Measurements from ENCODE around the gene STAC3. TPM values are rescaled to one million over a fixed set of nuclear protein-coding genes. Genes with fewer than 3 reads are reported as not detected.
"Not testable (repeated sequence)": the region's sequence is repeated elsewhere in the genome, so short reads cannot be mapped to it uniquely, and the experiment has no call there.

The STAC3 gene
- total RNA-seq, 2 donors from 2014 or later = 4.8 to 20.9 TPM

- Histone ChIP-seq H3K27me3 (replicated peaks; ENCODE audit: insufficient read depth) (no peaks in the 10 kb centered on the region), H3K4me3 (no peak overlapping the region), H3K36me3 (peaks cover 0 to 2% of the 10 kb centered on the region in 2 donors), H3K27ac (peak overlapping the region; percentile 71 to 82), H3K4me1 (replicated peaks) (peaks cover 12% of the 10 kb centered on the region), H3K9me3 (no peaks in the 10 kb centered on the region)
- TF ChIP-seq POLR2A (IDR thresholded peaks at IDR 0.05) (no peak), POLR2AphosphoS5 (IDR thresholded peaks at IDR 0.05) (peak; percentile 91), CTCF (IDR thresholded peaks at IDR 0.05) (no peak)
- peak; percentile 33 for DNase-seq (ENCODE audit: low spot score)
- WGBS = 85% methylated on average over 15 of the region's 15 CpGs
- intact Hi-C loops (cut with DNase I) = no loop called here
These were observed 27.7 kb upstream of the STAC3 start for GRCh38 chr12:57278465-57279381.

- Histone ChIP-seq H3K36me3 (peaks cover 0 to 2% of the 10 kb centered on the region in 2 donors), H3K9me3 (no peaks in the 10 kb centered on the region)
- intact Hi-C loops (cut with DNase I) = no loop called here
These were observed 26.1 kb upstream of the STAC3 start for GRCh38 chr12:57276935-57277563.

GRCh38 chr12:57276233-57276632 lies 25.2 kb upstream of the STAC3 start:
- H3K27me3 ChIP-seq (replicated peaks; ENCODE audit: insufficient read depth); H3K36me3 ChIP-seq; intact Hi-C loops (cut with DNase I); H3K4me3 ChIP-seq; DNase-seq (ENCODE audit: low spot score); H3K9me3 ChIP-seq: not testable (repeated sequence)
- peak overlapping the region; percentile 35 to 82 for H3K27ac ChIP-seq
- 93% methylated on average over 6 of the region's 6 CpGs for WGBS
- peaks cover 12% of the 10 kb centered on the region for H3K4me1 ChIP-seq (replicated peaks)

More at GRCh38 chr12:57276935-57277563, 26.1 kb upstream of the STAC3 start:
- Histone ChIP-seq H3K27ac (peak overlapping the region; percentile 71 to 82), H3K4me3 (no peak overlapping the region), H3K4me1 (replicated peaks) (peaks cover 12% of the 10 kb centered on the region), H3K27me3 (replicated peaks; ENCODE audit: insufficient read depth) (no peaks in the 10 kb centered on the region)
- TF ChIP-seq POLR2AphosphoS5 (IDR thresholded peaks at IDR 0.05) (peak; percentile 69), POLR2A (IDR thresholded peaks at IDR 0.05) (no peak), CTCF (IDR thresholded peaks at IDR 0.05) (peak in 3 of 4 experiments; percentile 42 to 54 (median 49))
- WGBS = 34% methylated on average over 4 of the region's 4 CpGs
- DNase-seq (ENCODE audit: low spot score) = peak; percentile 50

- Histone ChIP-seq H3K27me3 (replicated peaks; ENCODE audit: insufficient read depth) (no peaks in the 10 kb centered on the region), H3K4me3 (no peak overlapping the region), H3K4me1 (replicated peaks) (peaks cover 3% of the 10 kb centered on the region), H3K36me3 (peaks cover 3 to 8% of the 10 kb centered on the region in 2 donors), H3K9me3 (no peaks in the 10 kb centered on the region), H3K27ac (no peak overlapping the region)
- intact Hi-C loops (cut with DNase I) = no loop called here
- DNase-seq (ENCODE audit: low spot score) = no peak
- TF ChIP-seq CTCF (IDR thresholded peaks at IDR 0.05) (no peak), POLR2AphosphoS5 (IDR thresholded peaks at IDR 0.05) (no peak), POLR2A (IDR thresholded peaks at IDR 0.05) (no peak)
These were observed 22.5 kb upstream of the STAC3 start for GRCh38 chr12:57273516-57273915.

- H3K27me3 ChIP-seq (replicated peaks; ENCODE audit: insufficient read depth) = no peaks in the 10 kb centered on the region
- intact Hi-C loops (cut with DNase I) = no loop called here
- peaks cover 3 to 8% of the 10 kb centered on the region in 2 donors for H3K36me3 ChIP-seq
- 68% methylated on average over 7 of the region's 7 CpGs for WGBS
- no peak for TF ChIP-seq CTCF (IDR thresholded peaks at IDR 0.05)
- no peak for TF ChIP-seq POLR2A (IDR thresholded peaks at IDR 0.05)
- no peak for TF ChIP-seq POLR2AphosphoS5 (IDR thresholded peaks at IDR 0.05)
- peaks cover 2% of the 10 kb centered on the region for H3K4me1 ChIP-seq (replicated peaks)
- DNase-seq (ENCODE audit: low spot score) = no peak
- H3K27ac ChIP-seq = no peak overlapping the region
- no peaks in the 10 kb centered on the region for H3K9me3 ChIP-seq
- H3K4me3 ChIP-seq = no peak overlapping the region
These were observed 21.6 kb upstream of the STAC3 start for GRCh38 chr12:57272337-57273151.

Data from prostate gland (tissue), 2 donors.